Thoracic aorta (tissue), 2 donors: Measurements from ENCODE around the gene AHDC1. TPM values are rescaled to one million over a fixed set of nuclear protein-coding genes. Genes with fewer than 3 reads are reported as not detected.

Experiments used
- ATAC-seq: fragments of 150-250 bp; one replicate; pipeline ENCODE4 v1.8.0; 2017; ENCODE audit warnings: low read depth; ENCODE audit not compliant: insufficient number of reproducible peaks, low FRiP score
- DNase-seq: peaks from one replicate; pipeline ENCODE4 v3.0.0-alpha.2; 2020; ENCODE audit warnings: low spot score
- H3K27ac ChIP-seq, 2 donors: fragments of 200-600 bp; sonication (generic); 1 replicate in 1 of 2; 2 replicates in 1 of 2; pipeline ENCODE4 v1.5.1; 2016; ENCODE audit warnings: mild to moderate bottlenecking in 2 of 2, moderate library complexity in 2 of 2
- H3K27me3 ChIP-seq: fragments of 200-600 bp; sonication (generic); replicated peaks from 2 replicates; pipeline ENCODE4 v1.6.0; 2016; ENCODE audit warnings: mild to moderate bottlenecking; ENCODE audit not compliant: insufficient read depth
- H3K36me3 ChIP-seq: fragments of 200-600 bp; sonication (generic); one replicate; pipeline ENCODE4 v1.5.1; 2016
- H3K4me1 ChIP-seq, 2 donors: fragments of 200-600 bp; sonication (generic); 1 replicate in 1 of 2; 2 replicates in 1 of 2; pipeline versions ENCODE4 v1.5.1 to v1.6.0; 2016; ENCODE audit warnings: low read depth in 2 of 2, mild to moderate bottlenecking in 1 of 2; ENCODE audit not compliant: control insufficient read depth in 1 of 2
- H3K4me3 ChIP-seq: fragments of 200-600 bp; sonication (generic); 2 replicates; pipeline ENCODE4 v1.5.1; 2016; ENCODE audit warnings: mild to moderate bottlenecking
- H3K9me3 ChIP-seq: fragments of 200-600 bp; sonication (generic); 2 replicates; pipeline ENCODE4 v1.5.1; 2016
- CTCF ChIP-seq: fragments of 200-600 bp; sonication (generic); IDR thresholded peaks from one replicate; pipeline ENCODE4 v1.5.1; 2019; ENCODE audit warnings: antibody characterized with exemption
- total RNA-seq, 2 donors: library from RNA; depleted of rRNA; stranded (reverse); fragments of >200 nt; gene quantifications; one replicate each; pipeline versions ENCODE4 v1.1.0 to v1.2.3, GENCODE V29; 2016

Gene AHDC1
- total RNA-seq, 2 donors from 2014 or later = 38.3 to 55.4 TPM

GRCh38 chr1:27536010-27536757 is 67.8 kb downstream of the AHDC1 start:
- H3K9me3 ChIP-seq = no peaks in the 10 kb centered on the region
- no peak for TF ChIP-seq CTCF
- H3K4me3 ChIP-seq = no peak overlapping the region
- DNase-seq = no peak
- H3K4me1 ChIP-seq = peaks cover 28 to 51% of the 10 kb centered on the region in 2 donors
- H3K27me3 ChIP-seq = no peaks in the 10 kb centered on the region
- H3K27ac ChIP-seq = peak overlapping the region in 1 of 2 donors; percentile 23
- no peak for ATAC-seq
- peaks cover 23% of the 10 kb centered on the region for H3K36me3 ChIP-seq

GRCh38 chr1:27535386-27535785 is 68.6 kb downstream of the AHDC1 start:
- ATAC-seq (no peak), DNase-seq (no peak)
- H3K27me3 ChIP-seq = no peaks in the 10 kb centered on the region
- H3K27ac ChIP-seq = peak overlapping the region in 1 of 2 donors; percentile 2
- H3K9me3 ChIP-seq = no peaks in the 10 kb centered on the region
- no peak overlapping the region for H3K4me3 ChIP-seq
- peaks cover 27 to 43% of the 10 kb centered on the region in 2 donors for H3K4me1 ChIP-seq
- peaks cover 23% of the 10 kb centered on the region for H3K36me3 ChIP-seq
- no peak for TF ChIP-seq CTCF

GRCh38 chr1:27531959-27532685 is 71.8 kb downstream of the AHDC1 start:
- Histone ChIP-seq H3K27me3 (no peaks in the 10 kb centered on the region), H3K27ac (no peak overlapping the region), H3K4me1 (peaks cover 36 to 46% of the 10 kb centered on the region in 2 donors), H3K9me3 (no peaks in the 10 kb centered on the region), H3K4me3 (no peak overlapping the region), H3K36me3 (peaks cover 23% of the 10 kb centered on the region)
- DNase-seq (no peak), ATAC-seq (no peak)
- no peak for TF ChIP-seq CTCF

- ATAC-seq = no peak
- Histone ChIP-seq H3K27ac (peak overlapping the region in 1 of 2 donors; percentile 76), H3K4me1 (peaks cover 26 to 47% of the 10 kb centered on the region in 2 donors), H3K9me3 (no peaks in the 10 kb centered on the region), H3K4me3 (no peak overlapping the region), H3K27me3 (no peaks in the 10 kb centered on the region), H3K36me3 (peaks cover 19% of the 10 kb centered on the region)
- no peak for TF ChIP-seq CTCF
- DNase-seq = no peak
These were observed 73.8 kb downstream of the AHDC1 start for GRCh38 chr1:27530192-27530591.

GRCh38 chr1:27529704-27530018 is 74.3 kb downstream of the AHDC1 start:
- ATAC-seq = no peak

More at GRCh38 chr1:27529704-27530018, 74.3 kb downstream of the AHDC1 start:
- peaks cover 15% of the 10 kb centered on the region for H3K36me3 ChIP-seq
- no peak for TF ChIP-seq CTCF
- peak overlapping the region; percentile 69 to 76 for H3K27ac ChIP-seq
- no peaks in the 10 kb centered on the region for H3K27me3 ChIP-seq
- H3K4me1 ChIP-seq = peaks cover 29 to 52% of the 10 kb centered on the region in 2 donors
- H3K9me3 ChIP-seq = no peaks in the 10 kb centered on the region
- DNase-seq = no peak
- no peak overlapping the region for H3K4me3 ChIP-seq
